LNCaP clone FGC (cell line): ENCODE data around the gene SLC10A7.

Experiments
- DNase-seq: peaks from one replicate; pipeline ENCODE4 v3.0.0-alpha.2; 2011; ENCODE audit warnings: low read depth
- H3K4me3 ChIP-seq: 2 replicates; pipeline ENCODE4 v1.5.1; 2011; ENCODE audit warnings: mild to moderate bottlenecking, low read depth, low read length, control low read depth
- CTCF ChIP-seq: IDR thresholded peaks from 2 replicates; pipeline ENCODE4 v1.5.1; 2012; ENCODE audit warnings: mild to moderate bottlenecking; ENCODE audit not compliant: control insufficient read depth, insufficient read depth; ENCODE audit errors: extremely low read depth

Gene SLC10A7

GRCh38 chr4:146315184-146315583, 206.6 kb downstream of the SLC10A7 start:
- TF ChIP-seq CTCF = no peak
- no peak for DNase-seq
- H3K4me3 ChIP-seq = no peak overlapping the region

GRCh38 chr4:146311238-146311970, 210.3 kb downstream of the SLC10A7 start:
- TF ChIP-seq CTCF = no peak
- H3K4me3 ChIP-seq = no peak overlapping the region
- DNase-seq = no peak

- TF ChIP-seq CTCF = no peak
- no peak for DNase-seq
- H3K4me3 ChIP-seq = no peak overlapping the region
Observed at GRCh38 chr4:146310319-146311021, 211.3 kb downstream of the SLC10A7 start.

GRCh38 chr4:146308951-146309350, 212.8 kb downstream of the SLC10A7 start:
- DNase-seq = no peak
- H3K4me3 ChIP-seq = no peak overlapping the region
- no peak for TF ChIP-seq CTCF

GRCh38 chr4:146302822-146303221, 218.9 kb downstream of the SLC10A7 start:
- no peak overlapping the region for H3K4me3 ChIP-seq
- no peak for TF ChIP-seq CTCF
- DNase-seq = no peak

GRCh38 chr4:146299607-146300006, 222.1 kb downstream of the SLC10A7 start:
- H3K4me3 ChIP-seq = no peak overlapping the region
- TF ChIP-seq CTCF = no peak
- no peak for DNase-seq
